Sigmoid colon (tissue), 7 donors: ENCODE results near the gene DIRAS1. TPM values are rescaled to one million over a fixed set of nuclear protein-coding genes. Genes with fewer than 3 reads are reported as not detected.
A peak's percentile ranks its signal among the peaks of the same experiment; 100 is the strongest.
"Not testable (repeated sequence)": the region's sequence is repeated elsewhere in the genome, so short reads cannot be mapped to it uniquely, and the experiment has no call there.

ENCODE experiments used
- DNase-seq: peaks from one replicate; pipeline ENCODE4 v3.0.0-alpha.2; 2019
- H3K27ac ChIP-seq, 4 donors: fragments of 200-600 bp; sonication (generic); one replicate each; pipeline ENCODE4 v1.5.1; 2016 to 2019; ENCODE audit warnings: mild to moderate bottlenecking in 1 of 4
- H3K27me3 ChIP-seq, 3 donors: fragments of 200-600 bp; sonication (generic); one replicate each; pipeline ENCODE4 v1.5.1; 2019; ENCODE audit warnings: mild to moderate bottlenecking in 1 of 3
- H3K36me3 ChIP-seq, 4 donors: fragments of 200-600 bp; sonication (generic); one replicate each; pipeline ENCODE4 v1.5.1; 2016 to 2019
- H3K4me1 ChIP-seq, 4 donors: fragments of 200-600 bp; sonication (generic); one replicate each; pipeline ENCODE4 v1.5.1; 2017 to 2019
- H3K4me3 ChIP-seq, 4 donors: fragments of 200-600 bp; sonication (generic); one replicate each; pipeline ENCODE4 v1.5.1; 2017 to 2019; ENCODE audit warnings: mild to moderate bottlenecking in 2 of 4, moderate library complexity in 1 of 4
- H3K9me3 ChIP-seq, 4 donors: fragments of 200-600 bp in 3 of 4; sonication (generic) in 3 of 4; one replicate each; pipeline versions ENCODE4 v1.5.1 to v1.6.1; 2013 to 2019
- CTCF ChIP-seq, 4 experiments: fragments of 450-650 bp in 3 of 4; fragments of 200-600 bp in 1 of 4; IDR thresholded peaks; one replicate each; pipeline ENCODE4 v1.5.1; 2016 to 2019; ENCODE audit warnings: antibody characterized with exemption in 4 of 4, mild to moderate bottlenecking in 3 of 4, moderate library complexity in 2 of 4
- EP300 ChIP-seq, 4 donors: sonication (generic); formaldehyde crosslinking; IDR thresholded peaks; one replicate each; pipeline ENCODE4 v1.6.1; 2017; ENCODE audit warnings: antibody characterized with exemption in 4 of 4
- POLR2A ChIP-seq, 2 donors: fragments of 450-650 bp; IDR thresholded peaks; one replicate each; pipeline ENCODE4 v1.6.1; 2016; ENCODE audit warnings: antibody characterized with exemption in 2 of 2, mild to moderate bottlenecking in 2 of 2, moderate library complexity in 2 of 2
- POLR2AphosphoS5 ChIP-seq, 4 donors: sonication (generic); formaldehyde crosslinking; IDR thresholded peaks; one replicate each; pipeline ENCODE4 v1.6.1; 2017; ENCODE audit warnings: antibody characterized with exemption in 4 of 4
- WGBS, 2 donors: extraction: QIAGEN DNeasy Blood & Tissue Kit; methylation state at CpG; one replicate each; pipeline ENCODE4 v1.1.7; 2013; 5-methylcytosine and 5-hydroxymethylcytosine counted together
- intact Hi-C: fragments of 100-400 bp; cut with DNase I; formaldehyde crosslinking; loops from one replicate; pipeline ENCODE4 v1.15.1; 2023
- polyA plus RNA-seq, 3 donors: library from polyadenylated mRNA; stranded (reverse); fragments of 200-250 nt; gene quantifications; one replicate each; pipeline ENCODE4 v1.2.3, GENCODE V29; 2013
- total RNA-seq, 4 donors: library from RNA; depleted of rRNA; stranded (reverse); fragments of >200 nt; gene quantifications; one replicate each; pipeline ENCODE4 v1.1.0, GENCODE V29; 2016
- donor health status: healthy with polysubstance abuse.
- donor health status: Bipolar disorder and iron deficiency.
- donor health status: healthy.

The DIRAS1 gene
- total and polyA plus RNA-seq, 7 donors, result 0.33 to 2.2 (median 1.4) TPM

DNA sequence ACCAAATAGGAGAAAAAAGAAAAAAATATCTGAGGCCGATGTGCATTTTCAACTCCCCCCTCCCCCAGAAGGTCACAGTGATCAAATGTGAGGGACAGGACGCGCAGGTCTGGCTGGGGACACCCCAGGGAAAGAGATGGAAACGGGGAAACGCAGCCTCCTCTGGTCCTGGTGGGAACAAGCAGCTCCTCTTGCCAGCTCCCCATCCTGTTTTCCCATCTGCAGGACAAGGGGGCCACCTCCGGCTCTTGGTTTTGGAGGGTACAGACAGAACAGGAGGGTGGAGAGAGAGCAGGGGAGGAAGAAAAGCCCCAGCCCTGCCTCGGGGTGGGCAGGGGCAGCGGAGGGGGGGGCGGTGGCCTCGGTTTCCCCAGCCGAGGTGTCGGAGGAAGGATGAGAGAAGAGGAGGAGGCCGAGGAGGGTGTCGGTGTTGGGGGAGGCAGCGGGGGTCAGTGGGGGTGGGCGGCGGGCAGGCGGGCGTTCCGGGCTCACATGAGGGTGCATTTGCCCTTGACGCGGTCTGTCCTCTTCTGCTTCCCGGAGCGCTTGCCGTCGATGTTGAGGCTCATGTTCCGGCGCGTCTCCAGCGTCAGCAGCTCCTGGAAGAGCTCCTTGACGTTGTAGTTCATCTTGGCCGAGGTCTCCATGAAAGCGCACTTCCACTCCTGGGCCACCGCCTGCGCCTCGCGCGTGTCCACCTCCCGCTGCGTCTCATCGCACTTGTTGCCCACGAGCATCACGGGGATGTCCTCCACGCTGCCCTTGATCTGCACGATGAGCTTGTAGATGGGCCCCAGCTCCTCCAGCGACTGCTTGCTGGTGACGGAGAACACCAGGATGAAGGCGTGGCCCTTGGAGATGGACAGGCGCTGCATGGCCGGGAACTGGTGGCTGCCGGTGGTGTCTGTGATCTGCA is 4.2 kb downstream of the DIRAS1 start:
- intact Hi-C loops, result no loop called here
- Histone ChIP-seq H3K9me3 (peaks cover 0 to 7% (median 5%) of the 10 kb centered on the region in 4 donors), H3K27me3 (peaks cover 12 to 57% (median 33%) of the 10 kb centered on the region in 3 donors), H3K4me1 (peaks cover 0 to 21% (median 16%) of the 10 kb centered on the region in 4 donors), H3K4me3 (no peak overlapping the region), H3K36me3 (no peaks in the 10 kb centered on the region), H3K27ac (no peak overlapping the region)
- TF ChIP-seq POLR2A (IDR thresholded peaks at IDR 0.05) (no peak), CTCF (IDR thresholded peaks at IDR 0.05) (no peak), POLR2AphosphoS5 (IDR thresholded peaks at IDR 0.05) (no peak), EP300 (IDR thresholded peaks at IDR 0.05) (no peak)
- DNase-seq, result peak; percentile 53
- WGBS, 2 donors, result 91% methylated on average over 51 of the region's 51 CpGs

DNA sequence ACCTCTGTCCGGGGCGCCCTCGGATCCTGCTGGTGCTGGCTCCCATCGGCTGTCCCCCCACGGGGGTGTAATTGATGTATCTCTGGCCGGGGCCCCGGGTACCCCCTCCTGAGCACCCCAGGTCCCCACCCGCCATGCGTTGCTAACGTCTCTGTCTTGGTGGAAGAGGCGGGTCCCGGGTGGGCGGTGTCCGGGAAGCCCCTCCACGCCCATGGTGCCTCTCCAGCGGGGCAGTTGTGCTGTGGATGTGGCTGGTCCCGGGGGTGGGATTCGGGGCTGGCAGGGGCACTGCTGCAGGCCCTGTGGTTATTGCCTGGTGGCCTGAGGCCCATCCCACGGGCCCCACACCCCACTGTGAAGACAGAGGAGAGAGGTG is 4.9 kb downstream of the DIRAS1 start:
- intact Hi-C loops, result no loop called here
- peak; percentile 53 for DNase-seq
- peaks cover 12 to 50% (median 27%) of the 10 kb centered on the region in 3 donors for H3K27me3 ChIP-seq
- H3K9me3 ChIP-seq, result peaks cover 0 to 7% (median 5%) of the 10 kb centered on the region in 4 donors
- H3K36me3 ChIP-seq, result no peaks in the 10 kb centered on the region
- H3K4me1 ChIP-seq, result peaks cover 0 to 15% (median 14%) of the 10 kb centered on the region in 4 donors
- no peak overlapping the region for H3K4me3 ChIP-seq
- WGBS, 2 donors, result 86 to 90% methylated on average over 19 of the region's 19 CpGs
- no peak overlapping the region for H3K27ac ChIP-seq
- TF ChIP-seq EP300 (IDR thresholded peaks at IDR 0.05) (no peak), CTCF (IDR thresholded peaks at IDR 0.05) (no peak), POLR2AphosphoS5 (IDR thresholded peaks at IDR 0.05) (no peak), POLR2A (IDR thresholded peaks at IDR 0.05) (no peak)

GRCh38 chr19:2715470-2716274 is 5.5 kb downstream of the DIRAS1 start:
- Histone ChIP-seq H3K4me1 (peaks cover 0 to 10% (median 10%) of the 10 kb centered on the region in 4 donors), H3K27me3 (peaks cover 8 to 45% (median 22%) of the 10 kb centered on the region in 3 donors), H3K9me3 (peaks cover 0 to 7% (median 5%) of the 10 kb centered on the region in 4 donors), H3K4me3 (no peak overlapping the region), H3K27ac (no peak overlapping the region), H3K36me3 (no peaks in the 10 kb centered on the region)
- DNase-seq, result no peak
- TF ChIP-seq POLR2AphosphoS5 (IDR thresholded peaks at IDR 0.05), result no peak
- TF ChIP-seq CTCF (IDR thresholded peaks at IDR 0.05), result no peak
- TF ChIP-seq POLR2A (IDR thresholded peaks at IDR 0.05), result no peak
- TF ChIP-seq EP300 (IDR thresholded peaks at IDR 0.05), result no peak
- 90 to 91% methylated on average over 12 of the region's 12 CpGs for WGBS, 2 donors
- intact Hi-C loops, result no loop called here

DNA sequence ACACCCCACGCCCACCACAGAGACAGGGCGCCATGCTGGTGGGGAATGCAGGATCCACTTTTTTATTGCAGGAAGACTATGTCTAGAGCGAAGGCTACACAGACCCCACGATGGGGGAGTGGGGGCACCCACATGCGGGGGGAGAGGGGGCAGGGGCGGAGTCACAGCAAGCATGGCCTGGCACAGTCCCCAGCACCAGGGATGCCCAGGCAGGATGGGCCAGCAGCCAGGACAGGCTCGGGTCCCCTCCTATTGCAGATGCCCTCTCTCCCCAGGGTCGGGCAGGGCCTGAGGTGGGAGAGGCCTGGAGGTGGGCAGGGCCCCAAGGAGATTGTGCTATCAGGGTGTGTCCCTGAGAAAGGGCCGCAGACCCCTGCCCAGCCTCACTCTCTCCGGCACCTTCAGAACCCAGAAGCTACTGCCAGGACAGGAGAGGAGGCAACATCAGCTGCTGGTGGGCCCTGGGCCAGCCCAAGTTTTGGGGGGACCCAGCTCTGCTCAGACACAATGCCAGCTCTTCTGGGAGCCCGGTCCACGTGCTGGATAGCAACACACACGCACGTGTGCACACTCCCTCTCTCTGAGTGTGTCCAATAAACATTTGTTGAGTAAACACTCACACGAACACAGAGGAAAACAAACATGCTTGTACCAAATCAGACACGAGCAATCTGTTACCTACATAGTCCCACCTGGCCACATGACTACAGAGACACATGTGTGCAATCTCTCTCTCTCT is 6.5 kb downstream of the DIRAS1 start:
- Histone ChIP-seq H3K27me3 (peaks cover 0 to 36% (median 13%) of the 10 kb centered on the region in 3 donors), H3K4me3 (no peak overlapping the region), H3K27ac (no peak overlapping the region), H3K4me1 (peaks cover 0 to under 1% (median under 1%) of the 10 kb centered on the region in 4 donors), H3K36me3 (no peaks in the 10 kb centered on the region), H3K9me3 (peaks cover 0 to 7% (median 5%) of the 10 kb centered on the region in 4 donors)
- TF ChIP-seq POLR2AphosphoS5 (IDR thresholded peaks at IDR 0.05), result no peak
- TF ChIP-seq CTCF (IDR thresholded peaks at IDR 0.05), result no peak
- TF ChIP-seq POLR2A (IDR thresholded peaks at IDR 0.05), result no peak
- no peak for TF ChIP-seq EP300 (IDR thresholded peaks at IDR 0.05)
- 71 to 80% methylated on average over 16 of the region's 16 CpGs for WGBS, 2 donors
- intact Hi-C loops, result no loop called here
- DNase-seq, result peak; percentile 55

GRCh38 chr19:2714102-2714501 is 7.1 kb downstream of the DIRAS1 start:
- H3K4me1 ChIP-seq, H3K27ac ChIP-seq, DNase-seq, intact Hi-C loops, H3K4me3 ChIP-seq, H3K36me3 ChIP-seq, H3K9me3 ChIP-seq: not testable (repeated sequence)
- H3K27me3 ChIP-seq, result peaks cover 0 to 30% (median 8%) of the 10 kb centered on the region in 3 donors
- WGBS, 2 donors, result 38 to 59% methylated on average over 1 of the region's 1 CpG

DNA sequence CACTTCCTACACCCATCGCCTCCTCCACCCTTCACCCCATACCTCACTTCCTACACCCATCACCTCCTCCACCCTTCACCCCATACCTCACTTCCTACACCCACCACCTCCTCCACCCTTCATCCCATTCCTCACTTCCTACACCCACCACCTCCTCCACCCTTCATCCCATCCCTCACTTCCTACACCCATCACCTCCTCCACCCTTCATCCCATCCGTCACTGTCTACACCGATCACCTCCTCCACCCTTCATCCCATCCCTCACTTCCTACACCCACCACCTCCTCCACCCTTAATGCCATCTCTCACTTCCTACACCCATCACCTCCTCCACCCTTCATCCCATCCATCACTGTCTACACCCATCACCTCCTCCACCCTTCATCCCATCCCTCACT is 8.0 kb downstream of the DIRAS1 start:
- H3K4me3 ChIP-seq, H3K4me1 ChIP-seq, H3K9me3 ChIP-seq, intact Hi-C loops, H3K36me3 ChIP-seq, H3K27ac ChIP-seq, DNase-seq: not testable (repeated sequence)
- WGBS, 2 donors, result 88 to 95% methylated on average over 3 of the region's 3 CpGs
- H3K27me3 ChIP-seq, result peaks cover 0 to 22% (median 3%) of the 10 kb centered on the region in 3 donors
